ENCODE measurements around the gene RPL14.

GRCh38 chr3:40504636-40505430, 47.7 kb downstream of the RPL14 start:
- no peak for TF ChIP-seq CTCF (IDR thresholded peaks at IDR 0.05; ENCODE audit: low read depth, low read length, poor library complexity, severe bottlenecking)
- no peak for TF ChIP-seq EZH2phosphoT487 (IDR thresholded peaks at IDR 0.05; ENCODE audit: borderline replicate concordance, low read length)

Measured in DOHH2 (cell line).